ENCODE data around the gene SNRPD2.
"Not testable (repeated sequence)": the region's sequence is repeated elsewhere in the genome, so short reads cannot be mapped to it uniquely, and the experiment has no call there.

The SNRPD2 gene

GRCh38 chr19:45691516-45692186 lies at the start of gene SNRPD2:
TSS of gene SNRPD2 (minus strand) at chr19:45691953. CDS start at chr19:45691888, 65 bp downstream.
- DNase-seq (ENCODE audit: low read depth) = peak; percentile 83

- no peak for DNase-seq (ENCODE audit: low read depth)
Measured at GRCh38 chr19:45739498-45740439, 48.0 kb upstream of the SNRPD2 start.

GRCh38 chr19:45733160-45733810 lies 41.5 kb upstream of the SNRPD2 start, which contains the start of gene MEIOSIN:
TSS of gene MEIOSIN (plus strand) at chr19:45733439. CDS start at chr19:45735377, 1,938 bp downstream.
- DNase-seq (ENCODE audit: low read depth) = no peak

GRCh38 chr19:45730368-45731288 lies 38.9 kb upstream of the SNRPD2 start, which contains the start of gene FBXO46:
TSS of gene FBXO46 (minus strand) at chr19:45730896. CDS start at chr19:45713495, 17,401 bp downstream.
- DNase-seq (ENCODE audit: low read depth) = peak; percentile 93

GRCh38 chr19:45729800-45730290 lies 38.1 kb upstream of the SNRPD2 start:
- DNase-seq (ENCODE audit: low read depth) = no peak

GRCh38 chr19:45728683-45729082 lies 36.9 kb upstream of the SNRPD2 start:
- not testable (repeated sequence) for DNase-seq (ENCODE audit: low read depth)

GRCh38 chr19:45720065-45720464 lies 28.3 kb upstream of the SNRPD2 start:
- not testable (repeated sequence) for DNase-seq (ENCODE audit: low read depth)

- no peak for DNase-seq (ENCODE audit: low read depth)
Measured at GRCh38 chr19:45717983-45718650, 26.4 kb upstream of the SNRPD2 start.

- peak; percentile 89 for DNase-seq (ENCODE audit: low read depth)
Measured at GRCh38 chr19:45717131-45717982, 25.6 kb upstream of the SNRPD2 start.

- DNase-seq (ENCODE audit: low read depth) = no peak
Measured at GRCh38 chr19:45716359-45717130, 24.8 kb upstream of the SNRPD2 start.

- DNase-seq (ENCODE audit: low read depth) = no peak
Measured at GRCh38 chr19:45715139-45715538, 23.4 kb upstream of the SNRPD2 start.

- no peak for DNase-seq (ENCODE audit: low read depth)
Measured at GRCh38 chr19:45713141-45713540, 21.4 kb upstream of the SNRPD2 start.

- no peak for DNase-seq (ENCODE audit: low read depth)
Measured at GRCh38 chr19:45712699-45713067, 20.9 kb upstream of the SNRPD2 start.

GRCh38 chr19:45711851-45712698 lies 20.3 kb upstream of the SNRPD2 start:
- DNase-seq (ENCODE audit: low read depth) = no peak

GRCh38 chr19:45710356-45711130 lies 18.8 kb upstream of the SNRPD2 start:
- no peak for DNase-seq (ENCODE audit: low read depth)

GRCh38 chr19:45705710-45706415 lies 14.1 kb upstream of the SNRPD2 start:
- DNase-seq (ENCODE audit: low read depth) = no peak
